Body of pancreas (tissue), 4 donors: ENCODE results near the gene NHLH1. TPM values are rescaled to one million over a fixed set of nuclear protein-coding genes. Genes with fewer than 3 reads are reported as not detected.

Experiments
- ATAC-seq: fragments of 150-250 bp; one replicate; pipeline ENCODE4 v1.9.1; 2016
- DNase-seq, 4 donors: peaks; one replicate each; pipeline ENCODE4 v3.0.0-alpha.2; 2019
- H3K27ac ChIP-seq, 4 donors: fragments of 200-600 bp; sonication (generic); 1 replicate in 3 of 4; 2 replicates in 1 of 4; pipeline versions ENCODE4 v1.5.1 to v1.6.1; 2016 to 2019; ENCODE audit warnings: mild to moderate bottlenecking in 1 of 4, mixed read lengths in 1 of 4, moderate library complexity in 1 of 4
- H3K27me3 ChIP-seq, 2 donors: fragments of 200-600 bp; sonication (generic); one replicate each; pipeline ENCODE4 v1.6.0; 2016; ENCODE audit warnings: mild to moderate bottlenecking in 1 of 2
- H3K36me3 ChIP-seq, 2 donors: fragments of 200-600 bp; sonication (generic); replicated peaks in 1 of 2; 2 replicates each; pipeline ENCODE4 v1.5.1; 2016; ENCODE audit warnings: low read depth in 2 of 2; ENCODE audit not compliant: insufficient read depth in 1 of 2
- H3K4me1 ChIP-seq: fragments of 200-600 bp; sonication (generic); one replicate; pipeline ENCODE4 v1.6.0; 2016
- H3K4me3 ChIP-seq, 2 donors: fragments of 200-600 bp; sonication (generic); 1 replicate in 1 of 2; 2 replicates in 1 of 2; pipeline ENCODE4 v1.5.1; 2016 to 2019
- H3K9me3 ChIP-seq, 3 donors: fragments of 200-600 bp; sonication (generic); 1 replicate in 2 of 3; 2 replicates in 1 of 3; pipeline ENCODE4 v1.5.1; 2016
- CTCF ChIP-seq, 7 experiments: fragments of 450-650 bp in 4 of 7; fragments of 200-600 bp in 3 of 7; sonication (generic) in 3 of 7; IDR thresholded peaks; one replicate each; pipeline ENCODE4 v1.5.1; 2016 to 2019; ENCODE audit warnings: antibody characterized with exemption in 7 of 7
- POLR2A ChIP-seq, 3 donors: fragments of 450-650 bp; IDR thresholded peaks; one replicate each; pipeline ENCODE4 v1.6.1; 2016; ENCODE audit warnings: antibody characterized with exemption in 3 of 3, mild to moderate bottlenecking in 2 of 3
- WGBS, 2 donors: methylation state at CpG; one replicate each; pipeline ENCODE4 v1.1.5; 2017; 5-methylcytosine and 5-hydroxymethylcytosine counted together
- intact Hi-C: fragments of 100-400 bp; cut with DNase I; formaldehyde crosslinking; loops from one replicate; pipeline ENCODE4 v1.15.1; 2023
- total RNA-seq, 2 donors: library from RNA; depleted of rRNA; stranded (reverse); fragments of >200 nt; gene quantifications; one replicate each; pipeline ENCODE4 v1.1.0, GENCODE V29; 2016

NHLH1 gene
- total RNA-seq, 2 donors from 2014 or later, result not detected

GRCh38 chr1:160400646-160401486 is 34.0 kb downstream of the NHLH1 start:
- no peaks in the 10 kb centered on the region for H3K36me3 ChIP-seq
- peak overlapping the region in 3 of 4 donors; percentile 34 to 66 (median 64) for H3K27ac ChIP-seq
- H3K4me3 ChIP-seq, result peak overlapping the region; percentile 74 to 97
- H3K4me1 ChIP-seq, result peaks cover 22% of the 10 kb centered on the region
- intact Hi-C loops, result no loop called here
- no peak for TF ChIP-seq CTCF (IDR thresholded peaks at IDR 0.05)
- H3K27me3 ChIP-seq, result no peaks in the 10 kb centered on the region
- 1% methylated on average over 43 to 49 of the region's 55 CpGs for WGBS, 2 donors
- ATAC-seq (peak; percentile 45), DNase-seq (peak in 3 of 4 donors; percentile 13 to 49 (median 30))
- no peaks in the 10 kb centered on the region for H3K9me3 ChIP-seq

- no peaks in the 10 kb centered on the region for H3K36me3 ChIP-seq
- peak overlapping the region in 1 of 4 donors; percentile 64 for H3K27ac ChIP-seq
- 39 to 42% methylated on average over 7 of the region's 7 CpGs for WGBS, 2 donors
- TF ChIP-seq POLR2A (IDR thresholded peaks at IDR 0.05) (no peak), CTCF (IDR thresholded peaks at IDR 0.05) (no peak)
- intact Hi-C loops, result no loop called here
- H3K9me3 ChIP-seq, result no peaks in the 10 kb centered on the region
- ATAC-seq (peak; percentile 3), DNase-seq (no peak)
- H3K4me3 ChIP-seq, result peak overlapping the region in 1 of 2 donors; percentile 74
- H3K27me3 ChIP-seq, result no peaks in the 10 kb centered on the region
- peaks cover 22% of the 10 kb centered on the region for H3K4me1 ChIP-seq
Measured at GRCh38 chr1:160401487-160401805, 34.6 kb downstream of the NHLH1 start.

DNA sequence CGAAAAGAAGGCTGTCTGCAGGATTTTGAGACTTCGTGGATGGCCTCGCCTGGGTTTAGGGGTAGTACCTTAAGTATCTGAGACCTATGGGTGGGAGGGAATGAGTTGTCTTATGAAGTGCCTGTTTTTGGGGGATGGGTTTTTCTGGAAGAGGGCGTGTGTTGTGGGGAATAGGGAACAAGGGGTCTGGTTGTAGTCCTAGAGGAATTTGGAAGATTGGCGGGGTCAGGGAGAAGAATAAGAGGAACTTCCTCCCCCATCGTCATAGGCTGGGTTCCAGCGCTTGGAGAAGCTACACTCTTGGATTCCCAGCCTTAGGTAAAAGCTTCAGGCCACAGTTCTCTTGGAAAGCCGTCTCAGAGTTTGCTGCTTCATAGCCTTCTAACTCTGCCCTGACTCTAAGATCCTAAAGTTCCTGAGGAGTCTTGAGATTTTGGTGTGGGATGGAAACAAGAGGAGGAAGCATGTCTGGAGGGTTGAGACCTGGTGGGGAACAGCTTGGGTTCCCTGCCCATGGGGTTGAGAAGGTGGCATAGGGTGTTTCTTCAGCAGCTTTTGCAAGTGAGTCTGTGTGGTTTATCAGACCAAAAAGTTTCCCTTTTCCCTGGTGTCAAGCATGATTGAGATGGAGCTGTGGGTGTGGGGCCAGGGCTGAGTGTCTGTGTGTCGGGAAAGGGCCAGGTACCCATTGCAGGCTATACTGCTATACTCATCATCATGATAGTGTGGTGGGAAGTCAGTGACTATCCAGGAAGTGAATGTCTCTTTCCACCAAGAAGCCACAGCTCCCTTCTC is 35.3 kb downstream of the NHLH1 start:
- H3K36me3 ChIP-seq, result no peaks in the 10 kb centered on the region
- DNase-seq (no peak), ATAC-seq (no peak)
- no peak for TF ChIP-seq POLR2A (IDR thresholded peaks at IDR 0.05)
- no peak for TF ChIP-seq CTCF (IDR thresholded peaks at IDR 0.05)
- H3K4me3 ChIP-seq, result no peak overlapping the region
- intact Hi-C loops, result no loop called here
- no peaks in the 10 kb centered on the region for H3K27me3 ChIP-seq
- no peaks in the 10 kb centered on the region for H3K9me3 ChIP-seq
- H3K4me1 ChIP-seq, result peaks cover 22% of the 10 kb centered on the region
- no peak overlapping the region for H3K27ac ChIP-seq
- 72 to 75% methylated on average over 9 of the region's 9 CpGs for WGBS, 2 donors

DNA sequence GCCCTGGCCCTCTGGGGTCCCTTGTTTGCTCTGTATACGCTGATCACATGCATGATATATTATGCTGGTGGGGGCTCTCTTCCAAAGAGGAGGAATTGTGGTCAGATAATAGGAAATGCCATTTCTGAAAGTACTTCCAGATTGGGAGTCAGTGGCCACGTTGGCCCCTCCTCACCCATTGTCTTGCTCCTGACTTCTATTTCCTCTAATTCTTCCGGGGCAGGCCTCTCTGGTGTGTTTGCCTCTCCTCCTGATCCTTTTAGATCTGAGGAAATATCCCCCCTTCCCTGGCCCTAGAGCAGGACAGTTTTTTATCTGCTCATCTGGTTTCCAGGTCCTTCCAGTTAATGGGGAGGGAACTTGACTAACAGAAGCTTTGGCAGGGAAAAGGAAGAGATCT is 36.4 kb downstream of the NHLH1 start:
- Histone ChIP-seq H3K27ac (no peak overlapping the region), H3K4me1 (peaks cover 22% of the 10 kb centered on the region), H3K36me3 (no peaks in the 10 kb centered on the region), H3K9me3 (no peaks in the 10 kb centered on the region), H3K27me3 (no peaks in the 10 kb centered on the region), H3K4me3 (no peak overlapping the region)
- WGBS, 2 donors, result 67 to 80% methylated on average over 3 of the region's 3 CpGs
- no peak for DNase-seq
- no peak for ATAC-seq
- intact Hi-C loops, result no loop called here
- TF ChIP-seq POLR2A (IDR thresholded peaks at IDR 0.05) (no peak), CTCF (IDR thresholded peaks at IDR 0.05) (no peak)
